VCaP (cell line): ENCODE measurements around the gene AOAH.

Experiments used
- H3K27ac ChIP-seq: fragments of 450-650 bp; 2 replicates; pipeline ENCODE4 v1.5.1; 2017
- TF ChIP-seq, protein P1 (sequence below): fragments of 450-650 bp; conservative IDR thresholded peaks from 2 replicates; pipeline ENCODE4 v1.5.1; 2017; ENCODE audit warnings: mild to moderate bottlenecking, moderate library complexity

Gene AOAH

DNA sequence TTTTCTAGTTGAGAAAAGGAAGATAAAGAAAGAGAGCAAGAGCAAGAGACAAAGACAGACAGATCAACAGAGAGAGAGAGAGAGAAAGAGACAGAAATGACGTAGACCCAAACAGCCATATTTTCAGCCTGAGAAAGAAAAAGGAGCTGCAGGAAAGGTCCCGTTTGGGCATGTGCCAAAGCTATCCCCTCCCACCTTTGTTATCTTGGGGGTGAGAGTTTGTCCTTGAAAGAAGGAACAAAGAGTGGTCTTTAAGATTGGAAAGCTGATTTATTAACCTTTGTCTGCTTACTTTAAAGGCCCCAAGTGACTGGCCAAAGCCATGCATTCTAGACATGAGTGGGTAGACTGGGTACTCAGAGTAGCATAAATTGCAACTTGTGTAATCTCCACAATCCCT, 98.2 kb downstream of the AOAH start:
- H3K27ac ChIP-seq = no peak overlapping the region
- TF ChIP-seq, protein P1, sequence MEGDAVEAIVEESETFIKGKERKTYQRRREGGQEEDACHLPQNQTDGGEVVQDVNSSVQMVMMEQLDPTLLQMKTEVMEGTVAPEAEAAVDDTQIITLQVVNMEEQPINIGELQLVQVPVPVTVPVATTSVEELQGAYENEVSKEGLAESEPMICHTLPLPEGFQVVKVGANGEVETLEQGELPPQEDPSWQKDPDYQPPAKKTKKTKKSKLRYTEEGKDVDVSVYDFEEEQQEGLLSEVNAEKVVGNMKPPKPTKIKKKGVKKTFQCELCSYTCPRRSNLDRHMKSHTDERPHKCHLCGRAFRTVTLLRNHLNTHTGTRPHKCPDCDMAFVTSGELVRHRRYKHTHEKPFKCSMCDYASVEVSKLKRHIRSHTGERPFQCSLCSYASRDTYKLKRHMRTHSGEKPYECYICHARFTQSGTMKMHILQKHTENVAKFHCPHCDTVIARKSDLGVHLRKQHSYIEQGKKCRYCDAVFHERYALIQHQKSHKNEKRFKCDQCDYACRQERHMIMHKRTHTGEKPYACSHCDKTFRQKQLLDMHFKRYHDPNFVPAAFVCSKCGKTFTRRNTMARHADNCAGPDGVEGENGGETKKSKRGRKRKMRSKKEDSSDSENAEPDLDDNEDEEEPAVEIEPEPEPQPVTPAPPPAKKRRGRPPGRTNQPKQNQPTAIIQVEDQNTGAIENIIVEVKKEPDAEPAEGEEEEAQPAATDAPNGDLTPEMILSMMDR = no peak

DNA sequence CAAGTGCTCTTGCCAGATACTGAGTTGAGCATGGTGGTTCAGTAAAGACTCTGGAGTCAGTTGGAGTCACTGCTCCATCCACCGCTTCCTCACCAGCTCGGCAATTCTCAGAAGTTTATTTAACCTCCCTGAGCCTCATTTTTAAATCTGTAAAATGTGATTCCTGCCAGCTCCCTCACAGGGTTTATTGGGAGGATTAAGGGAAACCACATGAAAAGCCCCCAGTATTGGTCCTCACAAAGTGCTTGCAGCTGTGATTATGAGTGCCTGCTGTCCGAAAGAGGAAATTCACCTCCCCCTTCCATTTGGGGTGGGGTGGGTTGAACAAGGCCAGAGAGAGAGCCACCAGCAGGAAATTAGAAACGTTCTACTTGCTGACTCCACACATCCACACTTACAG, 99.0 kb downstream of the AOAH start:
- TF ChIP-seq, protein P1 = no peak
- H3K27ac ChIP-seq = no peak overlapping the region

DNA sequence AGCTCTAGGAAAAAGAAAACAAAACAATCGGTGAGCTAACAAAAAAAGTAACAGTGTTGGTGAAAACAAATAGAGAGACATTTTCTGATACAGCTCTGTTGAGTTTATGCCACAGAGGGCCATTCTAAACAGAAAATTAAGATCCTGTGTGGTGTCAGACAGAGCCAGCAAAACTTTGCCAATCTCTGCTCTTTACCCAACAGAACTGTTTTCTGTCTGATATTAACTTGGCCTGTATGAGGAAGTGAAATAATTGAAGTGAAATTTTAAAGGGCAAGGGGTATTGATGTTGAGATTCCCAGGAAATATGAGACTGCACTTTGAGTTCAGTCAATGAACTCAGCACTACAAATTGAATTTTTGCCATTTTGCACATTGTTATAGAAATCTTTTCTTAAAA, 101.0 kb downstream of the AOAH start:
- no peak overlapping the region for H3K27ac ChIP-seq

DNA sequence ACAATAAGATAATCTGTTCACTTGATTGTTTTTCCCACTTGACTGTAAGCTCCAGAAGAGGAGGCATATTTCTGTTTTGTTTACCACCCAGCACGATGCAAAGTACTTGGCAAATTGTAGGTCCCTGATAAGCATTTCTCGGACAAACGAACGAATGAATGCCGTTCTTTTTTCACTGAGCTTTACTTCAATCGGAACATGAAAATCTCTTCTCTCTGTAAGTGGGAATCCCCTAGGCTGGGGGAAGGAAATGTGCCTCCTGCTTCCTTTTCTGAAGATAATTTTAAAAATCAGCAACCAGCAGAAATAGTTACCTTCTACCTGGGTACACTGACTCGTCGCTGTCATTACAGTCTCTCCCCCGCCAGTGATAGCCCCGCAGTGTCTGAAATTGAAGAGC, 102.9 kb downstream of the AOAH start:
- TF ChIP-seq, protein P1 = no peak
- H3K27ac ChIP-seq = no peak overlapping the region

More for the DNA sequence above, 101.0 kb downstream of the AOAH start:
- TF ChIP-seq, protein P1 = no peak

DNA sequence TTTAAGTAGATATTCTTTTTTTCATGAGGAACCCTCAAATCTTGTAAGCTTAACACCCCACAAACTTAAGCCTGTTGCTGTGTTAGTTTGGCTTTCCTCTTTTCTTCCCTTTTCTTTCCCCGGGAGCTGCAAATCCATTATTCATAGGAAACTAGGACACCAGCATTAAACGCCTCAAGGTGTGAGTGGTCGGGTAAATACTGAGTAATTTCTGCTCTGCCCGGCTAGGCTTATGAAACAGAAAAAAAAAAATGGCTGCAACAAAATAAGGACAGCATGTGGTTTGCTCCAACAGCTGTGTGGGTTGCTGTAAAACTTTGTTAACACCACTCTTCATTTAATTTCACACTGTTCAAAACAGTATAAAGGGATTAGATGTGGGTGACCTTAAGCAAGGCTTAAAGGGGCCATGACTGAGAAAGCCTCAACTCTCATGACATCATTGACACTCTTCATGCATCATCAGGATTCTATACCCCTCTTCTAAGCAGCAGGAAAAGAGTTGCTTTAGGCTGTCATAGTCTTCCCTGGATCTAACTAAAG, 104.1 kb downstream of the AOAH start:
- TF ChIP-seq, protein P1 = no peak
- H3K27ac ChIP-seq = no peak overlapping the region

DNA sequence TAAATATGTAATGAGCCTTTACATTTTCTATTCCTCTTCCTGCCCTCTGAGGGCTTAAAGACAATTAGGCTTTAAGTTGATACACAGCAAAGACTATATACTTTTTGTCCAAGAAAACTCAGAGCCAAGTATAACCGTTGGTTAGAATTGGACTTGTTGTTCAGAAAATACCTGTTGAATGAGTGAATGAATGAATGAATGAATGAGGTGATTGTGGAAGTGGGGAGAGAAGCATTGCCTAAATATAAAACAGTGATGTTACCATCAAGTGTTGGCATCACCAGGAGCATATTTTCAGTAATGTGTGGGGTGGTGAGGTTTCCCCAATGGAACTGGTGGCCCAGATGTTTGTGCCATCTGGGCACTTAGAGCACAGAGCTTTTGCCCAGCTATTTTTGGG, 106.9 kb downstream of the AOAH start:
- no peak overlapping the region for H3K27ac ChIP-seq
- TF ChIP-seq, protein P1 = no peak

DNA sequence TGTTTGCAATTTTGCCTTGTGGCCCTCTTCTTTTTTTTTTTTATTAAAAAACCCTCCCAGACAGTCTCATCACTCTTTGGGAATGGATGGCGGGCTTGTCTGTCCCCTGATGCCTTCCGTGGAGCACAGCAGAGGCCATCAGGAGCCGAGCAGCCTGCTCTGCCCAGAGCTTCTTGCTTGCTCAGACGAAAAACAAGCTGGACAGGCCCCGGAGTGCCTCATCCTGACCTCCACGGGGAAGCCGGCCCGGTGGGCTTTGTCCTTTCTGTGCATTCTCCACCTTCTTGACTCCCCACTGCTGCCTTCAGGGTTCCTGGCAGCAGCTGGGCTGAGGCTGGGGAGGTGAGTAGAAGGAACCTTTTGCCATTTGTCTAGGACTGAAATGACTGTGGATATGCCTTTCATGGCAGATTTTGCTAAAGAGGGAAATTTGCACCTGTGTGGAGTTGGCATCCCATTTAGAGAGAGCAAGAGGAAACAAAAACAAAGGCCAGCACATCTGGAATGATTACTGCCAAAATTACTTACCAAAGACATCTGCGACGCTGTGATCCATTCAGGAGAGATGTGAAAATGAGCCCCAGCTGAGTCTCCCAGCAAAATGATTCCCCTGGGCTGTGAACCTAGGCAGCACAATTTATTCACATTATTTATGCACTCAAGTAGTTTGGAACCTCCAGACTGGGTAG, 108.3 kb downstream of the AOAH start:
- TF ChIP-seq, protein P1 = no peak
- H3K27ac ChIP-seq = no peak overlapping the region
